ENCODE data around the gene C1QL3.
A peak's percentile ranks its signal among the peaks of the same experiment; 100 is the strongest.

Gene C1QL3

GRCh38 chr10:16559236-16559773 lies 37.6 kb upstream of the C1QL3 start:
- no peaks in the 10 kb centered on the region for H3K36me3 ChIP-seq (ENCODE audit: control insufficient read depth, insufficient read depth, low read length)
- TF ChIP-seq CTCF (IDR thresholded peaks at IDR 0.05; ENCODE audit: insufficient read depth, low read length, poor library complexity, severe bottlenecking) = no peak
- H3K4me3 ChIP-seq (replicated peaks; ENCODE audit: low read depth, low read length) = no peak overlapping the region
- DNase-seq (ENCODE audit: extremely low read depth, insufficient read length) = no peak
- no peaks in the 10 kb centered on the region for H3K27me3 ChIP-seq (replicated peaks; ENCODE audit: control insufficient read depth, insufficient read depth, low read length)

- no peak overlapping the region for H3K4me3 ChIP-seq (replicated peaks; ENCODE audit: low read depth, low read length)
- H3K36me3 ChIP-seq (ENCODE audit: control insufficient read depth, insufficient read depth, low read length) = no peaks in the 10 kb centered on the region
- no peaks in the 10 kb centered on the region for H3K27me3 ChIP-seq (replicated peaks; ENCODE audit: control insufficient read depth, insufficient read depth, low read length)
- TF ChIP-seq CTCF (IDR thresholded peaks at IDR 0.05; ENCODE audit: insufficient read depth, low read length, poor library complexity, severe bottlenecking) = no peak
- no peak for DNase-seq (ENCODE audit: extremely low read depth, insufficient read length)
These were observed 26.3 kb upstream of the C1QL3 start for GRCh38 chr10:16547973-16548372.

- no peaks in the 10 kb centered on the region for H3K36me3 ChIP-seq (ENCODE audit: control insufficient read depth, insufficient read depth, low read length)
- no peak overlapping the region for H3K4me3 ChIP-seq (replicated peaks; ENCODE audit: low read depth, low read length)
- no peak for DNase-seq (ENCODE audit: extremely low read depth, insufficient read length)
- TF ChIP-seq CTCF (IDR thresholded peaks at IDR 0.05; ENCODE audit: insufficient read depth, low read length, poor library complexity, severe bottlenecking) = peak; percentile 75
- no peaks in the 10 kb centered on the region for H3K27me3 ChIP-seq (replicated peaks; ENCODE audit: control insufficient read depth, insufficient read depth, low read length)
These were observed 23.5 kb upstream of the C1QL3 start for GRCh38 chr10:16545116-16545736.

GRCh38 chr10:16544591-16544990 lies 22.9 kb upstream of the C1QL3 start:
- H3K27me3 ChIP-seq (replicated peaks; ENCODE audit: control insufficient read depth, insufficient read depth, low read length) = no peaks in the 10 kb centered on the region
- no peak overlapping the region for H3K4me3 ChIP-seq (replicated peaks; ENCODE audit: low read depth, low read length)
- H3K36me3 ChIP-seq (ENCODE audit: control insufficient read depth, insufficient read depth, low read length) = no peaks in the 10 kb centered on the region
- TF ChIP-seq CTCF (IDR thresholded peaks at IDR 0.05; ENCODE audit: insufficient read depth, low read length, poor library complexity, severe bottlenecking) = no peak
- DNase-seq (ENCODE audit: extremely low read depth, insufficient read length) = no peak

GRCh38 chr10:16544099-16544498 lies 22.4 kb upstream of the C1QL3 start:
- no peaks in the 10 kb centered on the region for H3K36me3 ChIP-seq (ENCODE audit: control insufficient read depth, insufficient read depth, low read length)
- no peak for TF ChIP-seq CTCF (IDR thresholded peaks at IDR 0.05; ENCODE audit: insufficient read depth, low read length, poor library complexity, severe bottlenecking)
- no peak overlapping the region for H3K4me3 ChIP-seq (replicated peaks; ENCODE audit: low read depth, low read length)
- no peak for DNase-seq (ENCODE audit: extremely low read depth, insufficient read length)
- no peaks in the 10 kb centered on the region for H3K27me3 ChIP-seq (replicated peaks; ENCODE audit: control insufficient read depth, insufficient read depth, low read length)

GRCh38 chr10:16536155-16536554 lies 14.5 kb upstream of the C1QL3 start:
- no peaks in the 10 kb centered on the region for H3K27me3 ChIP-seq (replicated peaks; ENCODE audit: control insufficient read depth, insufficient read depth, low read length)
- H3K36me3 ChIP-seq (ENCODE audit: control insufficient read depth, insufficient read depth, low read length) = no peaks in the 10 kb centered on the region
- no peak for TF ChIP-seq CTCF (IDR thresholded peaks at IDR 0.05; ENCODE audit: insufficient read depth, low read length, poor library complexity, severe bottlenecking)
- DNase-seq (ENCODE audit: extremely low read depth, insufficient read length) = no peak
- H3K4me3 ChIP-seq (replicated peaks; ENCODE audit: low read depth, low read length) = no peak overlapping the region

Data from GM06990 (cell line).